Upper lobe of left lung (tissue), 4 donors: Measurements from ENCODE around the gene MEGF10.

Experiments used
- CTCF ChIP-seq, 6 experiments: fragments of 450-650 bp in 4 of 6; fragments of 200-600 bp in 2 of 6; sonication (generic) in 2 of 6; IDR thresholded peaks; one replicate each; pipeline ENCODE4 v1.5.1; 2016 to 2019; ENCODE audit warnings: antibody characterized with exemption in 6 of 6
- POLR2A ChIP-seq, 4 donors: fragments of 450-650 bp; IDR thresholded peaks; one replicate each; pipeline ENCODE4 v1.5.1; 2016 to 2017; ENCODE audit warnings: antibody characterized with exemption in 4 of 4, mild to moderate bottlenecking in 2 of 4
- POLR2AphosphoS5 ChIP-seq, 2 donors: sonication (generic); formaldehyde crosslinking; IDR thresholded peaks; one replicate each; pipeline ENCODE4 v1.5.1; 2017; ENCODE audit warnings: antibody characterized with exemption in 2 of 2

- TF ChIP-seq CTCF (IDR thresholded peaks at IDR 0.05) (no peak), POLR2A (IDR thresholded peaks at IDR 0.05) (no peak), POLR2AphosphoS5 (IDR thresholded peaks at IDR 0.05) (no peak)
Measured at GRCh38 chr5:127373858-127374491, 83.4 kb downstream of the MEGF10 start.
